NB4 (cell line): ENCODE measurements around the gene NRXN3.

ENCODE experiments used
- MYC ChIP-seq: IDR thresholded peaks from 2 replicates; pipeline ENCODE4 v1.6.1; 2011; ENCODE audit warnings: low read depth, low read length
- POLR2A ChIP-seq: IDR thresholded peaks from 2 replicates; pipeline ENCODE4 v1.6.1; 2011; ENCODE audit warnings: mild to moderate bottlenecking; ENCODE audit not compliant: insufficient read length; ENCODE audit errors: extremely low read depth
- TF ChIP-seq, protein P1 (sequence below): IDR thresholded peaks from one replicate; pipeline ENCODE4 v1.5.1; 2012; ENCODE audit warnings: low read depth, low read length

DNA sequence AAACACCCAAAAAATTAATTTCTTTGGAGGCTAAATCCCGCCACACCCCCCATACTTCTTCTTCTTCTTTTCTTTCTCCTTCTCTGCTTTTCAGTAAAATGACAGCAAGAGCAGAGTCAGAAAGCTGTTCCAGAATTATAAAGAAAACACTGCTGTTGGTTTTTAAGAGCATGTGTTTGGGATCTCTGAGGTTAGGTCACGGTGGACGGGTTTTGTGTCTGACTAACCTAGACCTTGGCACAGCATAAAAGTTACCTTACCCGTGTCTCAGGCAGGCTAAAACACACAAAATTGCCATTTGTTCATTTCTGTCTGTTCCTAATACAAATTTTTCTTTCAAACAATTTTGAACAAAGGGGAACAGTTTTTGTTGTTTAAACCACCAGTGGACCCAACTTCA lies 540.8 kb downstream of the NRXN3 start:
- TF ChIP-seq, protein P1, sequence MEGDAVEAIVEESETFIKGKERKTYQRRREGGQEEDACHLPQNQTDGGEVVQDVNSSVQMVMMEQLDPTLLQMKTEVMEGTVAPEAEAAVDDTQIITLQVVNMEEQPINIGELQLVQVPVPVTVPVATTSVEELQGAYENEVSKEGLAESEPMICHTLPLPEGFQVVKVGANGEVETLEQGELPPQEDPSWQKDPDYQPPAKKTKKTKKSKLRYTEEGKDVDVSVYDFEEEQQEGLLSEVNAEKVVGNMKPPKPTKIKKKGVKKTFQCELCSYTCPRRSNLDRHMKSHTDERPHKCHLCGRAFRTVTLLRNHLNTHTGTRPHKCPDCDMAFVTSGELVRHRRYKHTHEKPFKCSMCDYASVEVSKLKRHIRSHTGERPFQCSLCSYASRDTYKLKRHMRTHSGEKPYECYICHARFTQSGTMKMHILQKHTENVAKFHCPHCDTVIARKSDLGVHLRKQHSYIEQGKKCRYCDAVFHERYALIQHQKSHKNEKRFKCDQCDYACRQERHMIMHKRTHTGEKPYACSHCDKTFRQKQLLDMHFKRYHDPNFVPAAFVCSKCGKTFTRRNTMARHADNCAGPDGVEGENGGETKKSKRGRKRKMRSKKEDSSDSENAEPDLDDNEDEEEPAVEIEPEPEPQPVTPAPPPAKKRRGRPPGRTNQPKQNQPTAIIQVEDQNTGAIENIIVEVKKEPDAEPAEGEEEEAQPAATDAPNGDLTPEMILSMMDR, result no peak
- TF ChIP-seq POLR2A, result no peak
- TF ChIP-seq MYC, result no peak
